GM18526 (cell line): ENCODE measurements around the gene MYH11.

Source experiments
- POLR2A ChIP-seq: IDR thresholded peaks from 3 replicates; pipeline ENCODE4 v1.6.1; 2011; ENCODE audit not compliant: insufficient read length; ENCODE audit errors: extremely low read depth

MYH11 gene

DNA sequence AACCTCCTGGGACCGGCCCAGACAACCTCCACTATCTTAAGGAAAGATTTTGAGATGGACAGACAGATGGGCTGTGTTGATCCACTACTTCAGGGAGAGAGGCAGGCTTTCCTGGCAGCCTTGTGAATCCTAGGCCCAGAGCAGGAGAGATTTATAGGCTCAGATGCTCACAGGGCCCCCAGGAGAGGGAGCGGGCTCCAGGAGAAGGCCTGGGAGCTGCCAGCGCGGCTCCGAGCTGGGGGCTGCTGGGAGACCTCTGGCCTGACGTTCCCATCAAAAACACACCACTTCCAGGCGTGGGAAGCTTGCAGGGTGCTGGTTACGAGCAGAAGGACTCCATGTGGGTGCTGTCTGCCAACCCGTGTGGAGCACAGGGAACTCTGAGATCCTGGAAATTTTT is 53.2 kb downstream of the MYH11 start:
- TF ChIP-seq POLR2A = no peak

DNA sequence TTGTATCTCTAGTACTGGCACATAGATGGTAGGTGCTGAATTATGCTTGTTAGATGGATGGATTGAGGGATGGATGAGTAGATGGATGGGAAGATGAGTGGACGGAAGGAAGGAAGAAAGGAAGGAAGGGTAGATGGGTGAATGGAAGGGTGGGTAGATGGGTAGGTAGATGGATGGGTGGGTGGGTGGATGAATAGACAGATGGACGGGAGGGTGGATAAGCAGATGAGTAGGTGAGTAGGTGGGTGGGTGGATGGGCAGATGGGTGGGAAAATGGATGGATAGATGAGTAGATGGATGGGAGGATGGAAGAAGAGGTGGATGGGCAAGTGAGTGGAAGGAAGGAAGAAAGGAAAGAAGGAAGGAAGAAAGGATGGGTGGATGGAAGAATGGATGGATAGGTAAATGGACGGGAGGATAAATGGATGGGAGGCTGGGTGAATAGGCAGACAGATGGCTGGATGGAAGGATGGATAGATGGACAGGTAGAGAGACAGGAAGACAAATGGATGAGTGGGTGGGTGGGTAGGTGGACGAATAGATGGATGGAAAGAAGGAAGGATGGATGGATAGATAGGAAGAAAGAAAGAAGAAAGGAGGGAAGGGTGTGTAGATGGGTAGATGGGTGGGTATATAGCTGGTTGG is 56.9 kb downstream of the MYH11 start:
- no peak for TF ChIP-seq POLR2A

DNA sequence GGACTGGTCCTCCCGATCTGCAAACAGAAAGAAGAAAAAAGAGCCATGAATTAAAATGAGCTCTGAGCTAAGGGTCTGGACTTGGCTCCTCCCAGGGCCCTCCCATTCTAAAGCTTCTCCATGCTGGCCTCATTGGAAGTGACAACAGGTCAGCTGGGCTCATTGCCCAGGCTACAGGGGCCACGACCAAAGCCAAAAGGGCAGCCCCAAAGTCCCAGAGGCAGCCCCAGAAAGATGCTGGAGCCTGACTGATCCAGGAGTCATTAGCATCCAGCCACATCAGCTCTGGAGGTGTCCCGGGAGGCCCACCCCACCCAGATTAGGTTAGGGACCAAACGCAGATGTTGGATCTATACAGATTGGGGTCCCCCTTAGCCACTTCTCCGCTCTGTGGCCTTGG is 58.2 kb downstream of the MYH11 start:
- no peak for TF ChIP-seq POLR2A

DNA sequence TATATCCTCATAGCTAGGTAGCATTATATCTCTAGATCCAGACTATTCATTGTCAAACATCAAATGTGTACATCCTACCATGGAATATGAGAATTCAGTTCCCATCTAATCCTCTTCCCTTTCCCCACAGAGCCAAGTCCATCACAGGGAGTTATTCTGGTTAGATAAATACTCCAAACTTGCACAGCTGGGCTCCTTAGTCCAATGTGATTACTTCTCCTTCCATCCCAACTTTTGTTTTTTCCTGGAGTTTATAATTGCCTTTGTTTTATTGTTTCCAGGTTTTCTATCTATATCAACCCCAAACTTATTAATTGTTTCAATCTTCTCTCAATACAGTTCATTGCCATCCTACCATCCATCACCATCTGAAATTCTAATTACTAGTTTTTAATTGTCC is 59.9 kb downstream of the MYH11 start:
- TF ChIP-seq POLR2A = no peak

DNA sequence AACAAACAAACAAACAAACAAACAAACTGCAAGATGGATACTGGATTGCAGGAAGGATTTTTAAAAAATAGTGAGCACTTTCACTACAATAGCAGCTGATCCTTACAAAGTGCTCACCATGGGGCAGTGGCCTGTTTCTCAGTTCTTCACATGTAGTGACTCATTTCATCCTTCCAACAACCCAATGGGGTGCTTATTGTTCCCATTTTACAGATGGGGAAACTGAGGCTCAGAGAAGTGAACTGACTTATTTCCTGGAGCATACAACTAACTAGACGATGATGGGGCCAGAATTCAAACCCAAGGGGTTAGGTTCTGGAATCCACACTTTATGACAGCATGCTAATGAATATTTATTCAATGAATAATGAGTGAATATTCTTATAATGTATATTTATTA is 61.2 kb downstream of the MYH11 start:
- no peak for TF ChIP-seq POLR2A

DNA sequence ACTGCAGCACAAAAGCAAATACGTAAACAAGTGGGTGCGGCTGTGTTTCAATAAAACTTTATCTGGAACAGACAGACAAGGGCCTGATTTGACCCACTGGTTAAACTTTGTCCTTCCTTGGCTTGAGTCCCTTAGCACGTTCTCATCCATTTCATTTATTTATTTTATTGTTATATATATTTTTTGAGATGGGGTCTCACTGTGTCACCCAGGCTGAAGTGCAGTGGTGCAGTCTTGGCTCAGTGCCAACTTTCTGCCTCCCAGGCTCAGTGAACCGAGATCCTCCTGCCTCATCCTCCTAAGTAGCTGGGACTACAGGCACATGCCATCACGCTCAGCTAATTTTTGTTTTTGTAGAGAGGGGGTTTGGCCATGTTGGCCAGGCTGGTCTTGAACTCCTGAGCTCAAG is 64.3 kb downstream of the MYH11 start:
- no peak for TF ChIP-seq POLR2A

DNA sequence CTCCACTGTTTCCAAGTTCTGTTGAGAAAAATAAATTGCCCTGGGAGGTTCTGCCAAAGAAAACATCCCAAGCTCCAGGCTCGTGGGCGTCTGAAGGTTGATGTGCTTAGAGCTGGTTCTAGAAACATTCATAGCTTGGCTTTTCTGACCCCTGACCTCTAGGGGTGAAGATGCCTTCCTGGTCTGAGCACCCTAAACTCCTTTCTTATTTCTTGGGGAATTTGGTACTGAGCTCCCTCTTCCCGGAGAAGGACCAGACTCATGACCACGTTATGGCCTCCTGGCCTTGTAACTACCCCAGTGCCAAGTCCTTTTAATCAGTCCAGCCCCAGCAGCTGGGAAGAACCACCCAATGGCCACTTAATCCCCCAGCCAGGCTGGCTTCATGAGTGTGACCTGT is 66.4 kb downstream of the MYH11 start:
- TF ChIP-seq POLR2A = no peak

DNA sequence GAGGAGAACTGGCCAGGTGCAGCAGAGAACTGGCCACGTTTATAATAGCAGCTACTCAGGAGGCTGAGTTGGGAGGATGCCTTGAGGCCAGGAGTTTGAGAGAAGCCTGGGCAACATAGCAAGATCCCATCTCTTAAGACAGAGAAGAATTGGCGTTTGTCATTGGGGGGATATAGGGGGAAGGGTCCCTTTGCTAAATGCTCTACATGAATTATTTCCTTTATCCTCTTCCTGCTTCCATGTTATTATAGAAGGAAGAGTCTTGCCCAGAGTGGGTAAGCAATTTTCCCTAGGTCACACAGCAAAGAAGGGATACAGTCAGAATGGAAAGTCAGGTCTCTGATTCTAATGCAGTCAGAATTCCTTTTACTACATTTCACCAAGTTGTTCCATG is 68.0 kb downstream of the MYH11 start:
- no peak for TF ChIP-seq POLR2A

DNA sequence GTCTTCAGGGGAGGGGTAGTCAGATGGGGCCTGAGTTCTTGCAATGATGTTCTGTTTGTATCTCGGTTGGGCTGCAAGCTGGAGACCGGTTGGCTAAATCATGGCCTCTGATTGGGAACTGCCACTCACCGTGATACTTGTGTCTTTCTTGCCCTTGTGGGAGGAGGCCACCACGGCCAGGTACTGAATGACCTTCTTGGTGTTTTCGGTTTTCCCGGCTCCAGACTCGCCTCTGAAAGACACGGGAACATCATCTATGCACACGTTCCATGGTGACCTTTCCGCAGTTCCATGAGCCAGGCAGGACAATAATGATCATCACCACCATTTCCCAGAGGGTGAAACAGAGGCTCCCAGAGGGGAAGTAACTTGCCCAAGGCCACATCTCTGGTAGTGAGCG is 70.3 kb downstream of the MYH11 start:
- TF ChIP-seq POLR2A = no peak

DNA sequence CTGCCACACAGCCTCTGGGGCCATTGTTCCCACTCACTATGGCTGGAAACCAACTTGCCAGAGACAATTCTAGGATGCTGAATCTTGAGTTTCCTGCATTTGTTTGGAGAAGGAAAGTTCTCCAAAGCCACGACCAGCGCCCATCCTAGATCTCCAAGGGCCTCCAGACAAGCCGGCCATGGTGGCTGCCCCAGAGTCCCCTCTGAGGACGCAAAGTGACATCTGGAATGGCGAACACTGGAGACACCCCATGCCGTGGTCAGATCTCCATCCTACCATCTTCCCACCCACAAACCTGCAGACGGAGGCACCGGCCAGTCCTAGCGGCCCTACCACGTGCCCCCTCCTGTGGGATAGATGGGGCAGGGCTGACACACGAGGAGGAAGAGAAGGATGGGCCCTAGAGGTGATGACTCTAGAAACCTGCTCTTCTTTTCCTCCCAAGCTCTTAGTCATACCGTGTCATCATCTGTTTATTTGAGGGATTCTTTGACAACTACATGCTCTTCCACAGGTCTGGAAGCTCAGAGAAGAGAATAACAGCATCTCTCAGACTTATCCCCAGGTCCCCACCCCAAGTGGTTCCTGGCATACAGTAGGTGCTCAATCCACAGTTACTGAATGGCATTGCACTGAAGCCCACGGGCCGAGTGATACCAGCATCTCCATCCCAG is 71.3 kb downstream of the MYH11 start:
- TF ChIP-seq POLR2A = no peak

DNA sequence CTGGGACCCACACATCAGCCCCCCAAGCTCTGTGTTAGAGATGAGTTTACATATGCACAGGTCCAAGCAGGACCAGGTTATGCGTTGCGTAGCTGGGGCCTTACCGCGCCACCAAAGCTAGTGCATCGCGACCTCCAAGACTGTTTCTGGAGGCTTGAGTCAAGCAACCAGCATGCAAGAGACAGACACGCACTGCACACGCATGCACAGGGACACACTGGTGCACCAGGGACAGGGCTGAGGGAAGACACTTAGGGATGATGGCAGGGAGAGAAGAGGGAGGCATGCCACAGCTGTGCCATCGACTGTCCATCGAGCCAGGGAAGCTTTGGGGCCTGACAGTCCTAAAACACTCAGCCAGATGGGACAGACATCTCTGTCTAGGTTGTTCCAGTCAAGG is 72.8 kb downstream of the MYH11 start:
- TF ChIP-seq POLR2A = no peak

DNA sequence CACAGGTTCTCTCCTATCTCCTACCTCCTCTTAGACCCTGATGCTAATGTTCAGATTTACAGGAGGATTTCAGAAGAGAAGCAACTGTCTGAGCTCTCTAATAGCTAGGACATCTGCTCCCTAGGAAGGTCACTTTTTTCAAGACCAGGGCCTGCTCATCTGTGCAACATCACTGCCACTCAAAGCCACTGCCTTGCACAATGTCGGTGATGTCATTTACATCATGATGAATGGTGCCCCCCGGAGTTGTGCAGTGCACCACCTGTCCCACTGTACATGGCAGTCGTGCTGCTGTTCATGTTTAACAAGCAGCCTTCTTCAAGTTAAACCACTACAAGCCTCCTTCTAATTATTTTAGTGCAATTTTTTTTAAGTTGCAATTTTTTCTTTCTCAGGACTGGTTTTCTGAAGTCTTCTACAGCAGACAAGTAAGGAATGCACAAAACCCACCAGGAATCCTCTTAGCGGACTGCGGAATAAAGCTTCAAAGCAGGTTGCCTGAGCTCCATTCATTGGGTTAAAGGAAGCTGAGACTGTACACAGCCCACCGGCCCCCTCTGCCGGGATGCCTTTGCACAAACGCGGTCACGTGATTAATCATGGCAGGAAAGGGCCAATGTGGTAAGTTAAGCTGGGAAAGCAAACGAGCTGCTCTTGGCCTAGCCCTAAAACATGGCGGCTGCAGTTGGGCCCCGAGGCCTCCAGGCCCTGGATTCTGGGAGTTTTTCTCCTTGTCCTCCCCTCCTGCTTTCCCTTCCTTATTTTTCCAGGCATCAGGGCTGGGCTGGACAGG is 74.1 kb downstream of the MYH11 start:
- TF ChIP-seq POLR2A = no peak

DNA sequence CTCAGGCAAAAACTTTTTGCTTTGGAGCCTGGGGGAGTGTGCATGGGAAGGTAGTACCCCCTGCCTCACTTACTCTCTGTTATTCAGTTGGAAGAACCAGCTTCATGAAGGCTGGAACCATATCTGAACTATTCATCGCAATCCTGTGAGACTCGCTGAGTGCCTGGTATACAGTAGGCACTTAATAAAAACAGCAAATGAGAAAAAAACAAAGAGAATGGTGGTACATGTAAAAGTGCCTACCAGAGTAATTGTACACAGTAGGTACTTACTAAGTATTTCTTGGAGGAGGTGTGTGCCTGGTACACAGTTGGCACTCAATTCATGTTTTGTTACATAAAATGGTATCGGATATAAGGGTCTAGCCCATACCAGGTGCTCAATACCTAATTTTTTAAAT is 75.2 kb downstream of the MYH11 start:
- TF ChIP-seq POLR2A = no peak

DNA sequence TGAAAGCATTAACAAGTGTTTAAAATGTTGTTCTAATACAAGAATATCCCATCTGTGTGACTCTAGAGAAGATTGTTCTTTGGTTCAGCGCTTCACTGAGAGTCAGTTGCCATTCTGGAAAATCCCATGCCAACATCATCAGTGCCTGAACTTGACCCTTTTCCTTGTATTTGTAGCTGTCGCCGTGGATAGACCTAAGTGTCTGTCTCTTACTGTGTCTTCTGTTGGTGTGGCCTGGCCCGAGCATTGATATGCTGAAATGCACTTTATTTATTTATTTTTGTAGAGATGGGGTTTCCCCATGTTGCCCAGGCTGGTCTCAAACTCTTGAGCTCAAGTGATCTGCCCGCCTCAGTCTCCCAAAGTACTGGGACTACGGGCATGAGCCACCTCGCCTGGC is 76.0 kb downstream of the MYH11 start:
- TF ChIP-seq POLR2A = no peak

DNA sequence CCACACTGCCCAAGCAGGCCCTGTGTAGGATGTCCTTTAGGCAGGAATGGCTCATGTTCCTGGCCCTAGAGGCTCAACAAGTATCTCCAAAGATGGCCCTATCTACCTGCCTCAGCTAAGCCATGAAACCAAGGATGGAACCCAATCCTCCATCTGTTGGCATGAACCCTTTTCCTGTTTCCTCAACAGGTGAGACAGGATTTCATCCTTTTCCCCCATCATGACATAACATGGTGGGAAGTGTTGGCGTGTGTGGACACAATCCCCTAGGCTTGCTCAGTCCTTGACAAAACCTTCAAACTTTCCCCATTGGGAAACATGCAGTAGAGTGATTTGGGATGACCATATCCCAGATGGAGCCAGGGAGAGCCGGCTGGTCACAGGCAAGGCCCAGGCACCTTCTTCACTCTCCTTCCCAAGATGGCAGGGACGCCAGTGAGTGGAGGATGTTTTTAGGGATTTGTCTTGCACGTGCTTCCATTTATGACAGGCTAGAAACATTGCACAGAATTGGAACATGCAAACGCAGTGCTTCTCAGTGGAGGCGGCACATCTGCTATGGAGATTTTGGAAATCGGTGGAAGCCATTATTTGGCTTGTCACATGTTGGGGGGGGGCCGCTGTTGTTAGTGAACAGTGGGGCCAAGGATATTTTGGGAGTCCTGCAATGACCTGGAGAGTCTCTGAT is 77.0 kb downstream of the MYH11 start:
- TF ChIP-seq POLR2A = no peak
